SIG-M5 (cell line): ENCODE measurements around the gene S1PR3.

ENCODE experiments used
- DNase-seq: peaks from one replicate; lab custom pipeline; 2025; lab: John Stamatoyannopoulos, UW

The S1PR3 gene

GRCh38 chr9:89038382-89039103 is 47.3 kb downstream of the S1PR3 start:
- DNase-seq = no peak

GRCh38 chr9:89039104-89039465 is 47.8 kb downstream of the S1PR3 start:
- no peak for DNase-seq

- no peak for DNase-seq
Observed at GRCh38 chr9:89039664-89040063, 48.4 kb downstream of the S1PR3 start.

- DNase-seq = no peak
Observed at GRCh38 chr9:89042984-89043383, 51.7 kb downstream of the S1PR3 start.

GRCh38 chr9:89044104-89044503 is 52.8 kb downstream of the S1PR3 start:
- DNase-seq = no peak

DNA sequence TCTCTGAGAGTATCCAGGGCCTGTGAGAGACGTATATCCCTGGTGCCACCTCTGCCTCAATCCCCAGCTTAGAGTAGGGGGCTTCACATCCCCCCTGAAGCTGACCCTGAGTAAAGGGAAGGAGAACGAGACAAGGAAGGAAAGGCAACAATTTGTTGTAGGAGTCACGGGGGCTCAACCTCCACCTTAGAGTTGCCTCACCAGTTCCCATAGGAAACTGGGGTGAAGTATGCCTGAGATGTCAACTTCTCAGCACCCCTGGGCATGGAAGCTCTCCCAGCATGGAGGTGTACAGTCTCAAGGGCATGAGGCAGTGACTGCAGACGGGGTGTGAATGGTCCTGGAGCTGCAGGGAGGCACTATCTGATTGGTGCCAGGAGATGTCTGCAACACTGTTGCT is 53.6 kb downstream of the S1PR3 start:
- no peak for DNase-seq

DNA sequence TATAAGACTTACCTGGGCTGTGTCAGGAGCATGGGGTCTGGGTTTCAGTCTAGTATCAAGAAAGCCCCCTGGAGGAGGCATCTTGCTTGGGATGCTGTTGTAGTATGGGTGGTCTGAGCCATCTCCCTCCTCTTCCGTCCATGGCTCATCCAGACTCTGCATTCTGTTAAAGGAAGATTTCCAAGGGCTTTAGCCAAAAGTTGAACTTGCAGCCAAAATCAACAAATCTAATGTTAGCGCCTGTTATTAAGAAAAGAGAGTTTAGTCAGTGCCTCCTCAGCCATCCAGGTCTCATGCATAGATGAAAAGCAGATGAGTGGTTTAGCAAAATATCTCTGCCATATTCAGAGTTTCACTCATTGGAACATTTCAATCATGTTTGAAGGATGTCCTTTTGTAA is 55.6 kb downstream of the S1PR3 start:
- no peak for DNase-seq

DNA sequence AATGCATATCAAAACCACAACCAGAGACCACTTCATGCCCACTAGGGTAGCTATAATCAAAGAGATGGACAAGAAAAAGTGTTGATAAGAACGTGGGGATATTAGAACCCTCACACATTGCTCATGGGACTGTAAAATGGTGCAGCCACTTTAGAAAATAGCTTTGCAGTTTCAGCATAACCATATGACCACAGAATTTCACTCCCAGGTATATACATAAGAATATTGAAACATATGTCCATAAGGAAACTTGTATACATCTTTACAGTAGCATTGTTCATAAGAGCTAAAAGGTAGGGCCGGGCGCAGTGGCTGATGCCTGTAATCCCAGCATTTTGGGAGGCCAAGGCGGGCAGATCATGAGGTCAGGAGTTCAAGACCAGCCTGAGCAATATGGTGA is 56.4 kb downstream of the S1PR3 start:
- no peak for DNase-seq

DNA sequence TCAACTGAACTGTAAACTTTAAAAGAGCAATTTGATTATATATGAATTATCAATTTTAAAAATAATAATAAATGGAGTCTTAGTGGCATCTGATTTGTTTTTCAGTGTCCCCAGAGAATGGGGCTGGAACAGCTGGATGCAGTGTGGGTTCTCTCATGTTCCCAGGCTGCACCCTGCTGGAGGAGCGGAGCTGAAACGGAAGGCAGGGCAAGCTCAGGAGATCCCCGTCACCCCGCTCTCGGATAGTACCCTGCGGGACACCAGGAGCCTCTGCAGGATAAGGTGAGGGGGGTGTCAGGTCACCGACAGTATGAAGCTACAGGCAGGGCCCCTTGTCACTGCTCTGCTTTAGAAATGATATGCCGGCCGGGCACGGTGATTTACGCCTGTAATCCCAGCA is 57.3 kb downstream of the S1PR3 start:
- no peak for DNase-seq

- no peak for DNase-seq
Observed at GRCh38 chr9:89049646-89050045, 58.4 kb downstream of the S1PR3 start.

GRCh38 chr9:89051421-89052025 is 60.3 kb downstream of the S1PR3 start:
- DNase-seq = no peak

- DNase-seq = no peak
Observed at GRCh38 chr9:89052470-89053097, 61.3 kb downstream of the S1PR3 start.

GRCh38 chr9:89053301-89053700 is 62.0 kb downstream of the S1PR3 start:
- DNase-seq = no peak
